Lung (tissue), 12 donors: ENCODE measurements around the gene NPEPPS. TPM values are rescaled to one million over a fixed set of nuclear protein-coding genes. Genes with fewer than 3 reads are reported as not detected.

Source experiments
- ATAC-seq: fragments of 200-7000 bp; cut with Tn5 transposase; one replicate; pipeline ENCODE4 v1.9.1; 2020; ENCODE audit warnings: moderate number of reproducible peaks; ENCODE audit not compliant: insufficient read depth, low FRiP score
- DNase-seq, 3 donors: peaks; one replicate each; pipeline ENCODE4 v3.0.0-alpha.2; 2013 to 2017
- H3K27ac ChIP-seq, 2 donors: one replicate each; pipeline ENCODE4 v1.5.1; 2013; ENCODE audit warnings: mild to moderate bottlenecking in 2 of 2, moderate library complexity in 2 of 2, control low read depth in 1 of 2, inconsistent platforms in 1 of 2, low read depth in 1 of 2, low read length in 1 of 2
- H3K27me3 ChIP-seq, 3 donors: one replicate each; pipeline ENCODE4 v1.5.1; 2013; ENCODE audit warnings: low read length in 2 of 3; ENCODE audit not compliant: control insufficient read depth in 3 of 3, insufficient read depth in 3 of 3
- H3K36me3 ChIP-seq, 4 donors: one replicate each; pipeline ENCODE4 v1.5.1; 2013; ENCODE audit warnings: low read length in 4 of 4, mild to moderate bottlenecking in 1 of 4, moderate library complexity in 1 of 4; ENCODE audit not compliant: control insufficient read depth in 4 of 4, insufficient read depth in 4 of 4
- H3K4me1 ChIP-seq, 5 donors: one replicate each; pipeline ENCODE4 v1.5.1; 2013; ENCODE audit warnings: low read length in 5 of 5, mild to moderate bottlenecking in 2 of 5, moderate library complexity in 1 of 5; ENCODE audit not compliant: control insufficient read depth in 5 of 5, insufficient read depth in 5 of 5
- H3K4me3 ChIP-seq: one replicate; pipeline ENCODE4 v1.5.1; 2013; ENCODE audit warnings: mild to moderate bottlenecking, control low read depth, moderate library complexity
- H3K9ac ChIP-seq, 2 donors: one replicate each; pipeline ENCODE4 v1.5.1; 2013; ENCODE audit warnings: low read length in 2 of 2, control low read depth in 1 of 2; ENCODE audit not compliant: insufficient read depth in 1 of 2
- H3K9me3 ChIP-seq, 4 donors: one replicate each; pipeline ENCODE4 v1.5.1; 2013; ENCODE audit warnings: low read length in 3 of 4, mild to moderate bottlenecking in 1 of 4, moderate library complexity in 1 of 4; ENCODE audit not compliant: control insufficient read depth in 4 of 4, insufficient read depth in 3 of 4
- CTCF ChIP-seq: IDR thresholded peaks from 2 replicates; pipeline ENCODE4 v1.5.1; 2012; ENCODE audit warnings: mild to moderate bottlenecking; ENCODE audit errors: control extremely low read depth, extremely low read depth
- WGBS, 2 donors: extraction: QIAGEN DNeasy Blood & Tissue Kit; methylation state at CpG; one replicate each; pipeline ENCODE4 v1.1.7; 2013; 5-methylcytosine and 5-hydroxymethylcytosine counted together
- polyA plus RNA-seq, 2 donors: library from polyadenylated mRNA; stranded (reverse); fragments of 200-250 nt; gene quantifications; one replicate each; pipeline ENCODE4 v1.2.1, GENCODE V29; 2013
- total RNA-seq, 2 donors: library from RNA; depleted of rRNA in 1 of 2; stranded (reverse); fragments of >200 nt in 1 of 2; gene quantifications; one replicate each; pipeline ENCODE4 v1.2.1, GENCODE V29; 2014 to 2021
- donor health status: control.
- donor health status: control.
- donor health status: Bipolar disorder and iron deficiency.
- donor health status: healthy.
- donor health status: DM: yes; HTN: yes; CAD: no.

Gene NPEPPS
- total and polyA plus RNA-seq, 4 donors = 30.1 to 245 (median 65.4) TPM

- ATAC-seq (no peak), DNase-seq (no peak)
- no peak for TF ChIP-seq CTCF
- Histone ChIP-seq H3K36me3 (peaks cover 46 to 65% (median 53%) of the 10 kb centered on the region in 4 donors), H3K27ac (no peak overlapping the region), H3K27me3 (no peaks in the 10 kb centered on the region), H3K4me3 (no peak overlapping the region), H3K9me3 (no peaks in the 10 kb centered on the region), H3K9ac (no peak overlapping the region), H3K4me1 (no peaks in the 10 kb centered on the region)
- 24 to 32% methylated on average over 6 of the region's 6 CpGs for WGBS, 2 donors
Measured at GRCh38 chr17:47660064-47660492, 129.2 kb downstream of the NPEPPS start.

- peak; percentile 65 for TF ChIP-seq CTCF
- no peak overlapping the region for H3K9ac ChIP-seq
- WGBS, 2 donors = 43 to 44% methylated on average over 6 of the region's 6 CpGs
- H3K4me1 ChIP-seq = peaks cover 0 to 1% (median 0%) of the 10 kb centered on the region in 5 donors
- peaks cover 36 to 60% (median 46%) of the 10 kb centered on the region in 4 donors for H3K36me3 ChIP-seq
- H3K9me3 ChIP-seq = no peaks in the 10 kb centered on the region
- DNase-seq (peak; percentile 64 to 70 (median 70)), ATAC-seq (peak; percentile 66)
- H3K4me3 ChIP-seq = no peak overlapping the region
- H3K27me3 ChIP-seq = no peaks in the 10 kb centered on the region
- no peak overlapping the region for H3K27ac ChIP-seq
Measured at GRCh38 chr17:47663912-47664623, 133.2 kb downstream of the NPEPPS start.

- TF ChIP-seq CTCF = no peak
- Histone ChIP-seq H3K27me3 (no peaks in the 10 kb centered on the region), H3K9ac (no peak overlapping the region), H3K4me3 (no peak overlapping the region), H3K36me3 (peaks cover 38 to 65% (median 48%) of the 10 kb centered on the region in 4 donors), H3K27ac (no peak overlapping the region), H3K9me3 (no peaks in the 10 kb centered on the region), H3K4me1 (peaks cover 0 to 1% (median 0%) of the 10 kb centered on the region in 5 donors)
- ATAC-seq = no peak
- DNase-seq = no peak
Measured at GRCh38 chr17:47664624-47664941, 133.7 kb downstream of the NPEPPS start.

GRCh38 chr17:47665655-47666054, 134.7 kb downstream of the NPEPPS start:
- Histone ChIP-seq H3K9me3 (no peaks in the 10 kb centered on the region), H3K27me3 (no peaks in the 10 kb centered on the region), H3K9ac (no peak overlapping the region), H3K4me1 (peaks cover 0 to 1% (median 0%) of the 10 kb centered on the region in 5 donors), H3K27ac (no peak overlapping the region), H3K4me3 (no peak overlapping the region), H3K36me3 (peaks cover 42 to 68% (median 48%) of the 10 kb centered on the region in 4 donors)
- 31 to 53% methylated on average over 3 of the region's 3 CpGs for WGBS, 2 donors
- peak; percentile 12 for ATAC-seq
- no peak for DNase-seq
- no peak for TF ChIP-seq CTCF
